ENCODE measurements around the gene BTAF1.

DNA sequence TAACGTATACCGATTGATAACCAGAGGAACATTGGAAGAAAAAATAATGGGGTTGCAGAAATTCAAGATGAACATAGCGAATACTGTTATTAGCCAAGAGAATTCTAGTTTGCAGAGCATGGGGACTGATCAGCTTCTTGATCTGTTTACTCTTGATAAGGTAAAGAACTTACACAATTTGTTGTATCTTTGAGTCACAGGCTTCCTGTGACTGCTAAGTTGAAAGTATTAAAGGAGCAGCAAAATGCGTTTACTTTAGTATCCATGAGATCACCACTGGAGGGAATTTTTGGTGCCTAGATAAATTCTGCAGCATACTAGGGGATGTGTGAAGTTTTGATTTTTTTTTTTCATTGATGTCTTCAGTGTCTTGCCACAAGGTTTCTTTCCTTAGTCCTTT is 103.6 kb downstream of the BTAF1 start:
- TF ChIP-seq EZH2 (IDR thresholded peaks at IDR 0.05; ENCODE audit: borderline replicate concordance, low read length): no peak
- TF ChIP-seq, protein P1, sequence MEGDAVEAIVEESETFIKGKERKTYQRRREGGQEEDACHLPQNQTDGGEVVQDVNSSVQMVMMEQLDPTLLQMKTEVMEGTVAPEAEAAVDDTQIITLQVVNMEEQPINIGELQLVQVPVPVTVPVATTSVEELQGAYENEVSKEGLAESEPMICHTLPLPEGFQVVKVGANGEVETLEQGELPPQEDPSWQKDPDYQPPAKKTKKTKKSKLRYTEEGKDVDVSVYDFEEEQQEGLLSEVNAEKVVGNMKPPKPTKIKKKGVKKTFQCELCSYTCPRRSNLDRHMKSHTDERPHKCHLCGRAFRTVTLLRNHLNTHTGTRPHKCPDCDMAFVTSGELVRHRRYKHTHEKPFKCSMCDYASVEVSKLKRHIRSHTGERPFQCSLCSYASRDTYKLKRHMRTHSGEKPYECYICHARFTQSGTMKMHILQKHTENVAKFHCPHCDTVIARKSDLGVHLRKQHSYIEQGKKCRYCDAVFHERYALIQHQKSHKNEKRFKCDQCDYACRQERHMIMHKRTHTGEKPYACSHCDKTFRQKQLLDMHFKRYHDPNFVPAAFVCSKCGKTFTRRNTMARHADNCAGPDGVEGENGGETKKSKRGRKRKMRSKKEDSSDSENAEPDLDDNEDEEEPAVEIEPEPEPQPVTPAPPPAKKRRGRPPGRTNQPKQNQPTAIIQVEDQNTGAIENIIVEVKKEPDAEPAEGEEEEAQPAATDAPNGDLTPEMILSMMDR (conservative IDR thresholded peaks at IDR 0.05 in 1 of 2, IDR thresholded peaks at IDR 0.05 in 1 of 2; ENCODE audit: extremely low read depth in 1 of 2, insufficient read depth in 1 of 2, low read depth in 1 of 2, low read length in 2 of 2): no peak
